ENCODE results near the gene LEPROT.

Gene LEPROT

DNA sequence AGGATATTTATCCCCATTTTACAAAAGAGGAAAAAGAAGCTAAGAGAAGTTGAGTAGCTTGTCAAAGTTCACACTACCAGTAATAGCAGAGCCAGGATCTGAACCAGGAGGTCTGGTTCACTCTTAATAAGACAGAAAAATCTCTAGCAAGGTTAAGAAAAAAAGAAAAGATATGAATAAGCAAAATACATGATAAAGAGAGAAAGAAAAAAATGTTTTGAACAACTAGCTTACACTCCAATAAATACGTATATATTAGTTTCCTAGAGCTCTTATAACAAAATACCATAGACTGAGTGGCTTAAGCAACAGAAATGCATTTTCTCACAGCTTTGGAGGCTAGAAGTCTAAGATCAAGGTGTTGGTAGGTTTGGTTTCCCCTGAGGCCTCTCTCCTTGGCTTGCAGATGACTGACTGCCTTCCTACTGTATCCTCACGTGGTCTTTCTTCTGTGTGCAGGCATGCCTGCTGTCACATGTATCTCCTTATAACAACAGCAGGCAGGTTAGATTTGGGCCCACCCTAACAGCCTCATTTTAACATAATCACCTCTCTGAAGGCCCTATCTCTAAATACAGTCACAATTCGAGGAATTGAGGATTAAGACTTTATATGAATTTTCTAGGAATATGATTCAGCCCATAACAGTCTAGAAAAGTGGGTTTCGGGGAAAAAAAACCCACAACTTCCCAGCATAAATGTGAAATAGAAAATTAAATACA is 60.4 kb downstream of the LEPROT start:
- Histone ChIP-seq H2AFZ (ENCODE audit: low read depth, low read length) (no peak overlapping the region), H3K27ac (ENCODE audit: low read length) (no peak overlapping the region), H3K27me3 (ENCODE audit: insufficient read depth, low read length, poor library complexity) (no peaks in the 10 kb centered on the region), H3K9ac (ENCODE audit: low read depth, low read length) (no peak overlapping the region), H3K79me2 (ENCODE audit: insufficient read depth, low read length) (no peaks in the 10 kb centered on the region), H3K9me3 (ENCODE audit: insufficient read depth, low read length, severe bottlenecking) (no peaks in the 10 kb centered on the region), H3K4me2 (ENCODE audit: insufficient read depth, low read length) (no peak overlapping the region), H4K20me1 (ENCODE audit: insufficient read depth, low read length) (no peaks in the 10 kb centered on the region), H3K4me1 (ENCODE audit: insufficient read depth, low read length) (no peaks in the 10 kb centered on the region), H3K36me3 (ENCODE audit: insufficient read depth, low read length) (no peaks in the 10 kb centered on the region), H3K4me3 (ENCODE audit: low read depth in 1 of 2, low read length in 2 of 2) (no peak overlapping the region)
- 0 out of 3 replicates have a peak, but pooled peaks have one; percentile 45 for ATAC-seq (ENCODE audit: insufficient read depth, low read depth)
- no peak for TF ChIP-seq EZH2 (IDR thresholded peaks at IDR 0.05; ENCODE audit: borderline replicate concordance, low read depth, low read length, severe bottlenecking)
- TF ChIP-seq, protein P1, sequence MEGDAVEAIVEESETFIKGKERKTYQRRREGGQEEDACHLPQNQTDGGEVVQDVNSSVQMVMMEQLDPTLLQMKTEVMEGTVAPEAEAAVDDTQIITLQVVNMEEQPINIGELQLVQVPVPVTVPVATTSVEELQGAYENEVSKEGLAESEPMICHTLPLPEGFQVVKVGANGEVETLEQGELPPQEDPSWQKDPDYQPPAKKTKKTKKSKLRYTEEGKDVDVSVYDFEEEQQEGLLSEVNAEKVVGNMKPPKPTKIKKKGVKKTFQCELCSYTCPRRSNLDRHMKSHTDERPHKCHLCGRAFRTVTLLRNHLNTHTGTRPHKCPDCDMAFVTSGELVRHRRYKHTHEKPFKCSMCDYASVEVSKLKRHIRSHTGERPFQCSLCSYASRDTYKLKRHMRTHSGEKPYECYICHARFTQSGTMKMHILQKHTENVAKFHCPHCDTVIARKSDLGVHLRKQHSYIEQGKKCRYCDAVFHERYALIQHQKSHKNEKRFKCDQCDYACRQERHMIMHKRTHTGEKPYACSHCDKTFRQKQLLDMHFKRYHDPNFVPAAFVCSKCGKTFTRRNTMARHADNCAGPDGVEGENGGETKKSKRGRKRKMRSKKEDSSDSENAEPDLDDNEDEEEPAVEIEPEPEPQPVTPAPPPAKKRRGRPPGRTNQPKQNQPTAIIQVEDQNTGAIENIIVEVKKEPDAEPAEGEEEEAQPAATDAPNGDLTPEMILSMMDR (IDR thresholded peaks at IDR 0.05; ENCODE audit: borderline replicate concordance, extremely low read depth, low read length, poor library complexity, severe bottlenecking), result no peak
- DNase-seq, result no peak

DNA sequence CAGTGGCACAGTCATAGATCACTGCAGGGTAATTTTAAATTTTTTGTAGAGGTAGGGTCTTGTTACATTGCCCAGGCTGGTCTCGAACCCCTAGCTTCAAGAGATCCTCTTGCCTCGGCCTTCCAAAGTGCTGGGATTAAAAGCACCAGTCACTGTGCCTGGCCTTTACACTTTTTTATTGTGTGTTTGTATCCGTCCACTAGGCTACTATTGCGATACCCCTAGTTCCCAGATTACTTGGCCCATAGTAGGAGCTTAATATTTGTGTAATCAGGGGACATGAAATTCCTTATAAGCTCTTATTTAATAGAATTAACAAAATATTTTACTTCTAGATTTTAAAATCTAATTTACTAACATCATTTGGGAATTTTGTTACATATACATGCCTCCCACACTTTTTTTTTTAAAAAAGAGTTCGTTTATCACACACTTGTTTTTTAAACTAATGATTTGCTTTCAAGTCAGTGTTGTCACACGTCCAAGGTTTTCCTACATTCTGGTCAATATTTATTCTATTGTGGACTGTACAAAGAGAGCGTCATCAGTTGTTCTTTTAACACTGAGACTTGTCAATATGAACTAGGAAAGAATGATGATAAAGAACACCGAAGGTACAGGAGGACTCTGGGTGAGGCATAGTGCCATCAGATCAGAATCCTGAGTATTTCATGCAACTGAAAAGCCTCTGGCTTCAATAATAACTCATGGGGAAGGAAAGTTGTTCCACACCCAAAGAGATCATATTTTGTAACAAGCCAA is 63.7 kb downstream of the LEPROT start:
- ATAC-seq (ENCODE audit: insufficient read depth, low read depth), result no peak
- Histone ChIP-seq H3K27me3 (ENCODE audit: insufficient read depth, low read length, poor library complexity) (no peaks in the 10 kb centered on the region), H3K36me3 (ENCODE audit: insufficient read depth, low read length) (no peaks in the 10 kb centered on the region), H4K20me1 (ENCODE audit: insufficient read depth, low read length) (no peaks in the 10 kb centered on the region), H2AFZ (ENCODE audit: low read depth, low read length) (no peak overlapping the region), H3K9me3 (ENCODE audit: insufficient read depth, low read length, severe bottlenecking) (no peaks in the 10 kb centered on the region), H3K79me2 (ENCODE audit: insufficient read depth, low read length) (no peaks in the 10 kb centered on the region), H3K4me2 (ENCODE audit: insufficient read depth, low read length) (no peak overlapping the region), H3K4me3 (ENCODE audit: low read depth in 1 of 2, low read length in 2 of 2) (no peak overlapping the region), H3K4me1 (ENCODE audit: insufficient read depth, low read length) (no peaks in the 10 kb centered on the region), H3K27ac (ENCODE audit: low read length) (no peak overlapping the region), H3K9ac (ENCODE audit: low read depth, low read length) (no peak overlapping the region)
- no peak for DNase-seq
- no peak for TF ChIP-seq EZH2 (IDR thresholded peaks at IDR 0.05; ENCODE audit: borderline replicate concordance, low read depth, low read length, severe bottlenecking)
- TF ChIP-seq, protein P1 (IDR thresholded peaks at IDR 0.05; ENCODE audit: borderline replicate concordance, extremely low read depth, low read length, poor library complexity, severe bottlenecking), result no peak

Measured in DND-41 (cell line).